Panc1 (cell line): Measurements from ENCODE around the gene NMT1. TPM values are rescaled to one million over a fixed set of nuclear protein-coding genes. Genes with fewer than 3 reads are reported as not detected.

ENCODE experiments used
- ATAC-seq: fragments of 200-7000 bp; cut with Tn5 transposase; 2 replicates; pipeline ENCODE4 v1.9.1; 2020; ENCODE audit warnings: mild to moderate bottlenecking, moderate library complexity
- BruUV-seq: library from RNA; stranded (reverse); fragments of 400-500 nt; replicated peaks from 2 replicates; lab custom pipeline; 2021; lab: Mats Ljungman, UMichigan
- CTCF ChIA-PET: fragments of 300-600 bp; sonication (Branson Sonifier 250); formaldehyde crosslinking; loops from one replicate; lab custom pipeline; 2022; ENCODE audit warnings: antibody characterized with exemption; lab: Charles Lee
- POLR2A ChIA-PET: fragments of 300-600 bp; sonication (Branson Sonifier 250); formaldehyde crosslinking; loops from one replicate; lab custom pipeline; 2022; ENCODE audit warnings: antibody characterized with exemption; lab: Charles Lee
- DNase-seq: peaks from one replicate; pipeline ENCODE4 v3.0.0-alpha.2; 2010; ENCODE audit warnings: low read depth, low spot score
- H3K27ac ChIP-seq: 2 replicates; pipeline ENCODE4 v1.5.1; 2011; ENCODE audit warnings: mild to moderate bottlenecking, low read length, inconsistent platforms
- H3K27me3 ChIP-seq: fragments of 200-500 bp; sonication (Bioruptor generic); 2 replicates; pipeline ENCODE4 v1.6.0; 2014; ENCODE audit warnings: low read length, inconsistent platforms; ENCODE audit not compliant: control insufficient read depth, insufficient read depth
- H3K36me3 ChIP-seq: fragments of 200-500 bp; sonication (Bioruptor generic); 2 replicates; pipeline ENCODE4 v1.5.1; 2014; ENCODE audit warnings: inconsistent platforms, mild to moderate bottlenecking, low read length, moderate library complexity; ENCODE audit not compliant: control insufficient read depth, insufficient read depth
- H3K4me1 ChIP-seq: 2 replicates; pipeline ENCODE4 v1.5.1; 2011; ENCODE audit warnings: inconsistent platforms, mild to moderate bottlenecking, low read length, moderate library complexity; ENCODE audit not compliant: control insufficient read depth, insufficient read depth
- H3K4me3 ChIP-seq, 2 experiments: 2 replicates each; pipeline ENCODE4 v1.5.1; 2011 to 2012; ENCODE audit warnings: low read depth in 2 of 2, low read length in 2 of 2, mild to moderate bottlenecking in 2 of 2, inconsistent platforms in 1 of 2, moderate library complexity in 1 of 2
- H3K9me3 ChIP-seq: fragments of 200-500 bp; sonication (Bioruptor generic); 2 replicates; pipeline ENCODE4 v1.5.1; 2014; ENCODE audit warnings: low read depth, mild to moderate bottlenecking, inconsistent platforms, low read length, moderate library complexity; ENCODE audit not compliant: control insufficient read depth, insufficient read depth
- POLR2AphosphoS5 ChIP-seq: IDR thresholded peaks from 2 replicates; pipeline ENCODE4 v1.6.1; 2012; ENCODE audit warnings: mild to moderate bottlenecking, low read depth, low read length, moderate library complexity
- SIN3A ChIP-seq: IDR thresholded peaks from 2 replicates; pipeline ENCODE4 v1.6.1; 2012; ENCODE audit warnings: low read depth, mild to moderate bottlenecking, low read length, moderate library complexity, borderline replicate concordance; ENCODE audit not compliant: insufficient read depth
- TCF7L2 ChIP-seq: IDR thresholded peaks from 2 replicates; pipeline ENCODE4 v1.6.1; 2011; ENCODE audit warnings: mild to moderate bottlenecking, low read depth, low read length, inconsistent platforms
- in situ Hi-C: cut with HindIII; loops from 2 replicates; pipeline ENCODE4 v1.10.0; 2016; ENCODE audit warnings: low sequenced_read_pairs, low pct_unique_long_range_greater_than_20kb
- intact Hi-C: fragments of 100-400 bp; cut with micrococcal nuclease; formaldehyde crosslinking; loops from one replicate; pipeline ENCODE4 v1.10.0; 2022; ENCODE audit not compliant: unreplicated experiment
- total RNA-seq: library from RNA; stranded (reverse); gene quantifications from one replicate; pipeline ENCODE4 v1.2.1, GENCODE V29; 2021; ENCODE audit not compliant: unreplicated experiment
- TF ChIP-seq, protein P1 (sequence below): fragments of 450-650 bp; IDR thresholded peaks from 2 replicates; pipeline ENCODE4 v1.5.1; 2017; ENCODE audit warnings: mild to moderate bottlenecking
- TF ChIP-seq, protein P2 (sequence below), 2 experiments: IDR thresholded peaks; 2 replicates each; pipeline ENCODE4 v1.6.1; 2011 to 2012; ENCODE audit warnings: low read depth in 2 of 2, control low read depth in 1 of 2, low read length in 1 of 2, mild to moderate bottlenecking in 1 of 2, moderate library complexity in 1 of 2; ENCODE audit not compliant: insufficient read depth in 1 of 2

NMT1 gene
- total RNA-seq, 1 experiment from 2014 or later: 105 TPM

DNA sequence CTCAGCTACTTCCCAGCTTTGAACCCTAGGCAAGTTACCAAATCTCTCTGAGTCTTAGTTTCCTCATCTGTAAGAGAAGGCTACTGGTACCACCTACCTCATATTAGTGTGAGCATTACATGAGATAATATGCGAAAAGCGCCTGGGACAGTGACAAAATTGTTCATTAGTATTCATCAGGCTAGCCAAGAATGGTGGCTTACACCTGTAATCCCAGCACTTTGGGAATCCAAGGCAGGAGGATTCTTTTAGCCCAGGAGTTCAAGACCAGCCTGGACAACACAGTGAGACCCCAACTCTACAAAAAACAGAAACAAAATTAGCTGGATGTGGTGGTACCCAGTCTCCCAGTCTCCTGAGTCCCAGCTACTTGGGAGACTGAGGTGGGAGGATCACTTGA, 67.9 kb downstream of the NMT1 start:
- intact Hi-C loops: no loop called here
- POLR2A ChIA-PET: no interaction called here
- CTCF ChIA-PET: no interaction called here
- no TSS peak for BruUV-seq
- TF ChIP-seq, protein P1, sequence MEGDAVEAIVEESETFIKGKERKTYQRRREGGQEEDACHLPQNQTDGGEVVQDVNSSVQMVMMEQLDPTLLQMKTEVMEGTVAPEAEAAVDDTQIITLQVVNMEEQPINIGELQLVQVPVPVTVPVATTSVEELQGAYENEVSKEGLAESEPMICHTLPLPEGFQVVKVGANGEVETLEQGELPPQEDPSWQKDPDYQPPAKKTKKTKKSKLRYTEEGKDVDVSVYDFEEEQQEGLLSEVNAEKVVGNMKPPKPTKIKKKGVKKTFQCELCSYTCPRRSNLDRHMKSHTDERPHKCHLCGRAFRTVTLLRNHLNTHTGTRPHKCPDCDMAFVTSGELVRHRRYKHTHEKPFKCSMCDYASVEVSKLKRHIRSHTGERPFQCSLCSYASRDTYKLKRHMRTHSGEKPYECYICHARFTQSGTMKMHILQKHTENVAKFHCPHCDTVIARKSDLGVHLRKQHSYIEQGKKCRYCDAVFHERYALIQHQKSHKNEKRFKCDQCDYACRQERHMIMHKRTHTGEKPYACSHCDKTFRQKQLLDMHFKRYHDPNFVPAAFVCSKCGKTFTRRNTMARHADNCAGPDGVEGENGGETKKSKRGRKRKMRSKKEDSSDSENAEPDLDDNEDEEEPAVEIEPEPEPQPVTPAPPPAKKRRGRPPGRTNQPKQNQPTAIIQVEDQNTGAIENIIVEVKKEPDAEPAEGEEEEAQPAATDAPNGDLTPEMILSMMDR: no peak
- TF ChIP-seq, protein P2, sequence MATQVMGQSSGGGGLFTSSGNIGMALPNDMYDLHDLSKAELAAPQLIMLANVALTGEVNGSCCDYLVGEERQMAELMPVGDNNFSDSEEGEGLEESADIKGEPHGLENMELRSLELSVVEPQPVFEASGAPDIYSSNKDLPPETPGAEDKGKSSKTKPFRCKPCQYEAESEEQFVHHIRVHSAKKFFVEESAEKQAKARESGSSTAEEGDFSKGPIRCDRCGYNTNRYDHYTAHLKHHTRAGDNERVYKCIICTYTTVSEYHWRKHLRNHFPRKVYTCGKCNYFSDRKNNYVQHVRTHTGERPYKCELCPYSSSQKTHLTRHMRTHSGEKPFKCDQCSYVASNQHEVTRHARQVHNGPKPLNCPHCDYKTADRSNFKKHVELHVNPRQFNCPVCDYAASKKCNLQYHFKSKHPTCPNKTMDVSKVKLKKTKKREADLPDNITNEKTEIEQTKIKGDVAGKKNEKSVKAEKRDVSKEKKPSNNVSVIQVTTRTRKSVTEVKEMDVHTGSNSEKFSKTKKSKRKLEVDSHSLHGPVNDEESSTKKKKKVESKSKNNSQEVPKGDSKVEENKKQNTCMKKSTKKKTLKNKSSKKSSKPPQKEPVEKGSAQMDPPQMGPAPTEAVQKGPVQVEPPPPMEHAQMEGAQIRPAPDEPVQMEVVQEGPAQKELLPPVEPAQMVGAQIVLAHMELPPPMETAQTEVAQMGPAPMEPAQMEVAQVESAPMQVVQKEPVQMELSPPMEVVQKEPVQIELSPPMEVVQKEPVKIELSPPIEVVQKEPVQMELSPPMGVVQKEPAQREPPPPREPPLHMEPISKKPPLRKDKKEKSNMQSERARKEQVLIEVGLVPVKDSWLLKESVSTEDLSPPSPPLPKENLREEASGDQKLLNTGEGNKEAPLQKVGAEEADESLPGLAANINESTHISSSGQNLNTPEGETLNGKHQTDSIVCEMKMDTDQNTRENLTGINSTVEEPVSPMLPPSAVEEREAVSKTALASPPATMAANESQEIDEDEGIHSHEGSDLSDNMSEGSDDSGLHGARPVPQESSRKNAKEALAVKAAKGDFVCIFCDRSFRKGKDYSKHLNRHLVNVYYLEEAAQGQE (IDR thresholded peaks at IDR 0.05; ENCODE audit: insufficient read depth in 1 of 2, low read depth in 2 of 2, low read length in 1 of 2): no peak
- TF ChIP-seq POLR2AphosphoS5 (no peak), SIN3A (no peak), TCF7L2 (no peak)
- H3K9me3 ChIP-seq: no peaks in the 10 kb centered on the region
- peak overlapping the region; percentile 83 for H3K27ac ChIP-seq
- H3K27me3 ChIP-seq: no peaks in the 10 kb centered on the region
- in situ Hi-C loops: no loop called here
- H3K36me3 ChIP-seq: no peaks in the 10 kb centered on the region; the same call in 1 of the 2 replicates
- 0 out of 4 replicates have a peak overlapping the region, but pooled peaks of 1 of the 2 experiments have one; percentile 74 for H3K4me3 ChIP-seq
- peaks cover 52% of the 10 kb centered on the region for H3K4me1 ChIP-seq
- ATAC-seq: no peak
- no peak for DNase-seq

DNA sequence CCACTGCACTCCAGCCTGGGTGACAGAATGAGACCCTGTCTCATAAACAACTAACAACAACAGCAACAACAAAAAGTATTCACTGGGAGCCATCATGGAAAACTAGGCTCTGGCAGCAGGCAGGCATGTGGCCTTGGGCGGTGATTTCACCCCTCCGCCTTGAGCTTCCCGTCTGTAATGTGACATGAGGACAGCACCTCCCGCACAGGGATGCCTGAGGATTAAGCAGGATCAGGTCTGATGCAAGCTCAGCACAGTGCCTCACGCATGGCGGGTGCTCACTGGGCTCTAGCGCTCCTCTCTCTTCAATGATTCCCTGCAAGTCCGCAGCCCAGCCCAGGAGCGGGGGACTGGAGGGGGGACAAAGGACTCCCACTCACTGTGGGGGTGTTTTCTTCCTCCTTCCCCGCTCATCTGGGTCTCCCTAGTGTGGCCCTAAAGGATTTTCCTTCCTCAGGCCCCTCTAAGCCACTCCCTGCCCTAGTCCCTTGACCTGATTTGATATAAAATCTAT, 68.4 kb downstream of the NMT1 start:
- Histone ChIP-seq H3K27me3 (no peaks in the 10 kb centered on the region), H3K4me3 (peak overlapping the region in 1 of 2 experiments; percentile 74; a peak in 3 of 4 replicates), H3K9me3 (no peaks in the 10 kb centered on the region), H3K27ac (peak overlapping the region; percentile 83), H3K36me3 (no peaks in the 10 kb centered on the region; the same call in 1 of the 2 replicates), H3K4me1 (peaks cover 47% of the 10 kb centered on the region)
- ChIA-PET POLR2A (no interaction called here), CTCF (no interaction called here)
- no peak for TF ChIP-seq TCF7L2
- no peak; the same call in 1 of the 2 replicates for ATAC-seq
- intact Hi-C loops (no loop called here), in situ Hi-C loops (no loop called here)
- no TSS peak for BruUV-seq
- DNase-seq: no peak

DNA sequence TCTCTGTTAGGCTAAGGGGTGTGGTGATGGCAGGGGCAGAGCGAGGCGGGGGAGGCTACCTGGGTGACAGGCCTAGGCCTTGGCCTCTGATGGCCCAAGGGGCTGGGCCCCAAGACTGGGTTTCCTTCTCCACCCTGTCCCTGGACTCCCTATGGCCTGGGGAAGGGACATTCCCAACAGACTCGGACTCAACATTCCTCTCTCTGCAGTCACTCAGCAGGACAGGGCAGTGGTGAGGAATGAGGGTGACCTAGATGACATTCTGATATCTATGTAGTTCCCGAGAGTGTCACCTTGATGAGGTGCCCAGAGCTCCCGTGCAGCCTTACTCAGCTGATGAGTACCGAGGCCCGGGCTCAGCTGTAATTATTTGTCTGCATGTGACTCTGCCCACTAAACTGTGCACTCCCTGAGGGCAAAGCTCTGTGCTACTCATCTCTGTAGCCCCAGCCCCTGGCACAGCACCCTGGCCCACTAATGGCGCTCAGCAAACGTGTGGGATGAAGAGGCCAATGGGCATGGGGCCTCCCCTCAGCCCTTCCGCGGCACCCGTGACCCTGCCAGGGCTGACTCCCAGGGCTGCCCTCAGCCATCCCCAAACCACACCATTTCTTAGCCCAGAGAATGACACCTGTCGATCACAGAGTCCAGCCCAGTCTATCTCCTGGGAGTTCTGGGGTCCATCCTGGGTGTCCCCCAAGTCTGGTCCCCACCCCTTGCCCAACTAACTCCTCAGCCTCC, 69.0 kb downstream of the NMT1 start:
- H3K9me3 ChIP-seq: no peaks in the 10 kb centered on the region
- TSS peak; percentile 78 for BruUV-seq
- TF ChIP-seq POLR2AphosphoS5: no peak
- TF ChIP-seq SIN3A: no peak
- no peaks in the 10 kb centered on the region; the same call in 1 of the 2 replicates for H3K36me3 ChIP-seq
- peaks cover 42% of the 10 kb centered on the region for H3K4me1 ChIP-seq
- ATAC-seq (peak; percentile 47), DNase-seq (no peak)
- H3K4me3 ChIP-seq: peak overlapping the region; percentile 72 to 74
- H3K27ac ChIP-seq: peak overlapping the region; percentile 83
- ChIA-PET POLR2A (no interaction called here), CTCF (interaction anchor here (0.5 to 0.7 kb wide), 2 partner anchors 18 to 161 kb away, joined by 3 to 5 read pairs; no protein-coding TSS in a partner anchor)
- in situ Hi-C loops (no loop called here), intact Hi-C loops (no loop called here)
- H3K27me3 ChIP-seq: no peaks in the 10 kb centered on the region
